NCI-H526 (cell line): Measurements from ENCODE around the gene FAM13A.

Source experiments
- DNase-seq, 2 experiments: peaks; one replicate each; lab custom pipeline; 2025; lab: John Stamatoyannopoulos, UW

FAM13A gene

GRCh38 chr4:88720451-88721428 lies 336.2 kb downstream of the FAM13A start:
- no peak for DNase-seq

GRCh38 chr4:88719381-88719780 lies 337.6 kb downstream of the FAM13A start:
- DNase-seq: no peak

- no peak for DNase-seq
Measured at GRCh38 chr4:88718098-88718497, 338.9 kb downstream of the FAM13A start.

- DNase-seq: no peak
Measured at GRCh38 chr4:88713782-88714181, 343.2 kb downstream of the FAM13A start.

- no peak for DNase-seq
Measured at GRCh38 chr4:88709989-88710388, 347.0 kb downstream of the FAM13A start.

GRCh38 chr4:88706574-88706973 lies 350.4 kb downstream of the FAM13A start:
- DNase-seq: peak; percentile 71 to 81

GRCh38 chr4:88705805-88706492 lies 351.0 kb downstream of the FAM13A start:
- no peak for DNase-seq

- DNase-seq: peak; percentile 91 to 92
Measured at GRCh38 chr4:88705223-88705622, 351.8 kb downstream of the FAM13A start.

GRCh38 chr4:88702782-88703181 lies 354.2 kb downstream of the FAM13A start:
- no peak for DNase-seq

GRCh38 chr4:88698519-88698918 lies 358.5 kb downstream of the FAM13A start:
- DNase-seq: no peak

GRCh38 chr4:88697588-88698329 lies 359.2 kb downstream of the FAM13A start, which contains the start of gene NAP1L5:
Gene NAP1L5 (minus strand): TSS chr4:88697829. CDS start chr4:88697754, 75 bp downstream.
- no peak for DNase-seq

- DNase-seq: no peak
Measured at GRCh38 chr4:88697141-88697540, 359.8 kb downstream of the FAM13A start.

- no peak for DNase-seq
Measured at GRCh38 chr4:88696630-88697029, 360.4 kb downstream of the FAM13A start.

- peak in 1 of 2 experiments; percentile 10 for DNase-seq
Measured at GRCh38 chr4:88693792-88694191, 363.2 kb downstream of the FAM13A start.

GRCh38 chr4:88690355-88690754 lies 366.6 kb downstream of the FAM13A start:
- DNase-seq: no peak

- DNase-seq: no peak
Measured at GRCh38 chr4:88681209-88681608, 375.8 kb downstream of the FAM13A start.
